22Rv1 (cell line): ENCODE data around the gene ST3GAL3.

Source experiments
- ZFX ChIP-seq: fragments of 450-650 bp; IDR thresholded peaks from 2 replicates; pipeline ENCODE4 v1.6.1; 2017; ENCODE audit warnings: antibody characterized with exemption, borderline replicate concordance
- TF ChIP-seq, protein P1 (sequence below): fragments of 450-650 bp; IDR thresholded peaks from 2 replicates; pipeline ENCODE4 v1.5.1; 2017; ENCODE audit warnings: mild to moderate bottlenecking

DNA sequence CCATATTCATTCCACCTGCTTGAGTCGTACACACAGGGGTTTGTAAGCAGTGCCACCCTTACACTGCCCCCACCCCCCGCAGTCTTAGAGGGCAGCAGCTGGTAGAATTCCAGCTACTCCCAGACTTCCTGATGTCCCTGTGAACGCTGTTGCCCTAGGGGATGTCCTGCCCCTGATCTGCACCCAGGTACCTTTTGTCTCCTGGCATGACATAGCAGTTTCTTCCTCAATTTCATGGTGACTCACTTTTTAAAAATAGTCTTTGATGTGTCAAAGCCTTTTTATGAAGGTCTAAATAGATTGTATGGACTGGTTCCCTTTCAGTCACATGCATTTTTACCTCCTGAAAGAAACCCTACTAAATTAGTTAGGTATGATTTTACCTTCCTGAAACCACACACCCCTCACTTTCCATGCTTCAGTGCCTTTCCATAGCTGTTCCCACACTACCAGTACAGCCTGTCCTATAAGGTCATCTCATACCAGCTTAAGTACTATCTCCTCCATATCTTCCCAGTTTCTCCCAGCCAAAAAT lies 76.4 kb downstream of the ST3GAL3 start:
- TF ChIP-seq, protein P1, sequence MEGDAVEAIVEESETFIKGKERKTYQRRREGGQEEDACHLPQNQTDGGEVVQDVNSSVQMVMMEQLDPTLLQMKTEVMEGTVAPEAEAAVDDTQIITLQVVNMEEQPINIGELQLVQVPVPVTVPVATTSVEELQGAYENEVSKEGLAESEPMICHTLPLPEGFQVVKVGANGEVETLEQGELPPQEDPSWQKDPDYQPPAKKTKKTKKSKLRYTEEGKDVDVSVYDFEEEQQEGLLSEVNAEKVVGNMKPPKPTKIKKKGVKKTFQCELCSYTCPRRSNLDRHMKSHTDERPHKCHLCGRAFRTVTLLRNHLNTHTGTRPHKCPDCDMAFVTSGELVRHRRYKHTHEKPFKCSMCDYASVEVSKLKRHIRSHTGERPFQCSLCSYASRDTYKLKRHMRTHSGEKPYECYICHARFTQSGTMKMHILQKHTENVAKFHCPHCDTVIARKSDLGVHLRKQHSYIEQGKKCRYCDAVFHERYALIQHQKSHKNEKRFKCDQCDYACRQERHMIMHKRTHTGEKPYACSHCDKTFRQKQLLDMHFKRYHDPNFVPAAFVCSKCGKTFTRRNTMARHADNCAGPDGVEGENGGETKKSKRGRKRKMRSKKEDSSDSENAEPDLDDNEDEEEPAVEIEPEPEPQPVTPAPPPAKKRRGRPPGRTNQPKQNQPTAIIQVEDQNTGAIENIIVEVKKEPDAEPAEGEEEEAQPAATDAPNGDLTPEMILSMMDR = no peak
- TF ChIP-seq ZFX = no peak
